GM23338 (cell line): ENCODE data around the gene OR10H1. TPM values are rescaled to one million over a fixed set of nuclear protein-coding genes. Genes with fewer than 3 reads are reported as not detected.

Experiments used
- ATAC-seq: fragments of 200-7000 bp; cut with Tn5 transposase; 3 replicates; pipeline ENCODE4 v1.9.1; 2020
- DNase-seq: peaks from one replicate; pipeline ENCODE4 v3.0.0-alpha.2; 2015; ENCODE audit warnings: low spot score
- H2AFZ ChIP-seq: fragments of 200-600 bp; sonication (generic); 2 replicates; pipeline ENCODE4 v1.8.0; 2016; ENCODE audit warnings: antibody characterized with exemption, mild to moderate bottlenecking, moderate library complexity
- H3F3A ChIP-seq: fragments of 200-600 bp; sonication (generic); replicated peaks from 2 replicates; pipeline ENCODE4 v1.8.0; 2017; ENCODE audit warnings: antibody characterized with exemption, mixed run types, low read depth
- H3K27ac ChIP-seq: fragments of 200-600 bp; sonication (generic); 2 replicates; pipeline ENCODE4 v1.6.1; 2016; ENCODE audit warnings: low read depth
- H3K27me3 ChIP-seq: fragments of 200-600 bp; sonication (generic); 2 replicates; pipeline ENCODE4 v1.8.0; 2016; ENCODE audit warnings: mild to moderate bottlenecking, mixed run types, moderate library complexity; ENCODE audit not compliant: insufficient read depth
- H3K36me3 ChIP-seq: fragments of 200-600 bp; sonication (generic); 2 replicates; pipeline ENCODE4 v1.8.0; 2016; ENCODE audit warnings: mild to moderate bottlenecking; ENCODE audit not compliant: insufficient read depth
- H3K4me1 ChIP-seq: fragments of 200-600 bp; sonication (generic); 2 replicates; pipeline ENCODE4 v1.8.0; 2016; ENCODE audit warnings: mild to moderate bottlenecking, moderate library complexity; ENCODE audit not compliant: insufficient read depth
- H3K4me2 ChIP-seq: fragments of 200-600 bp; sonication (generic); 2 replicates; pipeline ENCODE4 v1.7.1; 2017; ENCODE audit warnings: mixed run types
- H3K4me3 ChIP-seq: fragments of 200-600 bp; sonication (generic); 2 replicates; pipeline ENCODE4 v1.6.1; 2016; ENCODE audit warnings: mixed run types
- H3K79me2 ChIP-seq: fragments of 200-600 bp; sonication (generic); replicated peaks from 2 replicates; pipeline ENCODE4 v1.8.0; 2017; ENCODE audit warnings: mild to moderate bottlenecking; ENCODE audit not compliant: insufficient read depth
- H3K9me2 ChIP-seq: fragments of 200-600 bp; sonication (generic); 2 replicates; pipeline ENCODE4 v1.8.0; 2017; ENCODE audit not compliant: insufficient read depth
- H4K20me1 ChIP-seq: fragments of 200-600 bp; sonication (generic); replicated peaks from 2 replicates; pipeline ENCODE4 v1.8.0; 2017; ENCODE audit warnings: mild to moderate bottlenecking; ENCODE audit not compliant: insufficient read depth
- H3K27ac Mint-ChIP-seq: 2 replicates; pipeline ENCODE4 v1.8.0; 2020; ENCODE audit warnings: inconsistent platforms, mild to moderate bottlenecking, moderate library complexity, mixed read lengths
- H3K27me3 Mint-ChIP-seq: 3 replicates; pipeline ENCODE4 v1.8.0; 2022; ENCODE audit warnings: low read depth, mild to moderate bottlenecking, moderate library complexity, mixed read lengths, inconsistent platforms; ENCODE audit not compliant: insufficient read depth, poor library complexity
- H3K36me3 Mint-ChIP-seq: 3 replicates; pipeline ENCODE4 v1.8.0; 2021; ENCODE audit warnings: low read depth, mild to moderate bottlenecking, inconsistent platforms, moderate library complexity, mixed read lengths
- H3K4me1 Mint-ChIP-seq: 3 replicates; pipeline ENCODE4 v1.8.0; 2020; ENCODE audit warnings: mild to moderate bottlenecking, inconsistent platforms, mixed read lengths
- H3K4me3 Mint-ChIP-seq: 3 replicates; pipeline ENCODE4 v1.8.0; 2021; ENCODE audit warnings: moderate library complexity, mild to moderate bottlenecking, inconsistent platforms, mixed read lengths
- H3K9me3 Mint-ChIP-seq: 3 replicates; pipeline ENCODE4 v1.8.0; 2020; ENCODE audit warnings: moderate library complexity, mild to moderate bottlenecking, inconsistent platforms, mixed read lengths
- CREB1 ChIP-seq: fragments of 250-450 bp; sonication (Bioruptor Pico); IDR thresholded peaks from 2 replicates; pipeline ENCODE4 v1.5.0; 2020; ENCODE audit warnings: low read depth, mild to moderate bottlenecking, moderate library complexity
- ETS1 ChIP-seq: IDR thresholded peaks from 2 replicates; pipeline ENCODE4 v1.6.1; 2016; ENCODE audit warnings: antibody characterized with exemption
- EZH2 ChIP-seq: fragments of 200-600 bp; sonication (generic); IDR thresholded peaks from one replicate; pipeline ENCODE4 v1.8.0; 2017; ENCODE audit warnings: antibody characterized with exemption, mild to moderate bottlenecking, low read depth; ENCODE audit not compliant: unreplicated experiment
- EZH2phosphoT487 ChIP-seq: fragments of 200-600 bp; sonication (generic); IDR thresholded peaks from one replicate; pipeline ENCODE4 v1.8.1; 2018; ENCODE audit warnings: antibody characterized with exemption; ENCODE audit not compliant: unreplicated experiment
- NANOG ChIP-seq: IDR thresholded peaks from 2 replicates; pipeline ENCODE4 v1.6.1; 2016; ENCODE audit warnings: antibody characterized with exemption, borderline replicate concordance
- POLR2AphosphoS5 ChIP-seq: IDR thresholded peaks from 2 replicates; pipeline ENCODE4 v1.6.1; 2016; ENCODE audit warnings: antibody characterized with exemption, low read depth
- REST ChIP-seq: IDR thresholded peaks from one replicate; pipeline ENCODE4 v1.6.1; 2018; ENCODE audit warnings: antibody characterized with exemption; ENCODE audit not compliant: unreplicated experiment
- STAT1 ChIP-seq: IDR thresholded peaks from one replicate; pipeline ENCODE4 v1.6.1; 2016; ENCODE audit warnings: antibody characterized with exemption; ENCODE audit not compliant: unreplicated experiment
- polyA plus RNA-seq: library from polyadenylated mRNA; unstranded; fragments of >200 nt; fragmentation: Nextera tagmentation; extraction: Ambion mirVana; gene quantifications from 2 replicates; pipeline ENCODE4 v1.2.1, GENCODE V29; 2016
- total RNA-seq: library from RNA; depleted of rRNA; stranded (reverse); fragments of >200 nt; shearing (Covaris generic); gene quantifications from 2 replicates; pipeline ENCODE4 v1.2.3, GENCODE V29; 2014
- TF ChIP-seq, protein P1 (sequence below), 2 experiments: fragments of 200-600 bp in 1 of 2; sonication (generic) in 1 of 2; conservative IDR thresholded peaks; 2 replicates each; pipeline versions ENCODE4 v1.5.1 to v1.6.1; 2016 to 2017; ENCODE audit warnings: antibody characterized with exemption in 2 of 2, low read depth in 2 of 2, mild to moderate bottlenecking in 2 of 2, moderate library complexity in 1 of 2

The OR10H1 gene
- total and polyA plus RNA-seq, 2 experiments from 2014 or later: not detected

GRCh38 chr19:15825753-15826152, 10.3 kb upstream of the OR10H1 start (continued):
- TF ChIP-seq, protein P1, sequence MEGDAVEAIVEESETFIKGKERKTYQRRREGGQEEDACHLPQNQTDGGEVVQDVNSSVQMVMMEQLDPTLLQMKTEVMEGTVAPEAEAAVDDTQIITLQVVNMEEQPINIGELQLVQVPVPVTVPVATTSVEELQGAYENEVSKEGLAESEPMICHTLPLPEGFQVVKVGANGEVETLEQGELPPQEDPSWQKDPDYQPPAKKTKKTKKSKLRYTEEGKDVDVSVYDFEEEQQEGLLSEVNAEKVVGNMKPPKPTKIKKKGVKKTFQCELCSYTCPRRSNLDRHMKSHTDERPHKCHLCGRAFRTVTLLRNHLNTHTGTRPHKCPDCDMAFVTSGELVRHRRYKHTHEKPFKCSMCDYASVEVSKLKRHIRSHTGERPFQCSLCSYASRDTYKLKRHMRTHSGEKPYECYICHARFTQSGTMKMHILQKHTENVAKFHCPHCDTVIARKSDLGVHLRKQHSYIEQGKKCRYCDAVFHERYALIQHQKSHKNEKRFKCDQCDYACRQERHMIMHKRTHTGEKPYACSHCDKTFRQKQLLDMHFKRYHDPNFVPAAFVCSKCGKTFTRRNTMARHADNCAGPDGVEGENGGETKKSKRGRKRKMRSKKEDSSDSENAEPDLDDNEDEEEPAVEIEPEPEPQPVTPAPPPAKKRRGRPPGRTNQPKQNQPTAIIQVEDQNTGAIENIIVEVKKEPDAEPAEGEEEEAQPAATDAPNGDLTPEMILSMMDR (conservative IDR thresholded peaks at IDR 0.05; ENCODE audit: low read depth in 2 of 2): no peak
- no peak for TF ChIP-seq ETS1
- TF ChIP-seq EZH2phosphoT487: no peak
- no peak for TF ChIP-seq EZH2
- TF ChIP-seq NANOG: no peak
- TF ChIP-seq CREB1 (CRISPR knock-in tag): no peak
- no peak for TF ChIP-seq STAT1

- H3K27me3 ChIP-seq: no peaks in the 10 kb centered on the region
- no peaks in the 10 kb centered on the region for H3K27me3 Mint-ChIP-seq
- H3K27ac Mint-ChIP-seq: no peak overlapping the region
- no peaks in the 10 kb centered on the region for H3K79me2 ChIP-seq
- H3K4me1 Mint-ChIP-seq: no peaks in the 10 kb centered on the region
- TF ChIP-seq CREB1 (CRISPR knock-in tag) (no peak), STAT1 (no peak), REST (no peak), POLR2AphosphoS5 (no peak)
- peaks cover 4% of the 10 kb centered on the region; the same call in 1 of the 2 replicates for H3K36me3 ChIP-seq
- DNase-seq: no peak
- peaks cover 58% of the 10 kb centered on the region for H3K9me3 Mint-ChIP-seq
- H2AFZ ChIP-seq: no peak overlapping the region
- no peaks in the 10 kb centered on the region for H4K20me1 ChIP-seq
- H3F3A ChIP-seq: no peaks in the 10 kb centered on the region
- no peak overlapping the region for H3K4me3 ChIP-seq
- peaks cover 28% of the 10 kb centered on the region; the same call in 2 of the 3 replicates for H3K36me3 Mint-ChIP-seq
- no peak overlapping the region for H3K4me2 ChIP-seq
- H3K4me1 ChIP-seq: no peaks in the 10 kb centered on the region
- H3K9me2 ChIP-seq: no peaks in the 10 kb centered on the region
- H3K4me3 Mint-ChIP-seq: no peak overlapping the region
- ATAC-seq: no peak
- H3K27ac ChIP-seq: no peak overlapping the region
These were observed 5.2 kb upstream of the OR10H1 start for GRCh38 chr19:15820646-15821045.
